GM18519 (cell line): Measurements from ENCODE around the gene STAG2.
A peak's percentile ranks its signal among the peaks of the same experiment; 100 is the strongest.
"Not testable (repeated sequence)": the region's sequence is repeated elsewhere in the genome, so short reads cannot be mapped to it uniquely, and the experiment has no call there.

ENCODE experiments used
- ATAC-seq: cut with Tn5 transposase; IDR thresholded peaks from one replicate; pipeline ENCODE4 v1.9.1; 2021; ENCODE audit warnings: mild to moderate bottlenecking, moderate library complexity; ENCODE audit not compliant: unreplicated experiment, low FRiP score

The STAG2 gene

GRCh38 chrX:124028182-124028581 is 66.7 kb downstream of the STAG2 start:
- ATAC-seq = no peak

GRCh38 chrX:124030520-124030919 is 69.0 kb downstream of the STAG2 start:
- ATAC-seq = peak; percentile 96

- no peak for ATAC-seq
Observed at GRCh38 chrX:124033821-124034220, 72.3 kb downstream of the STAG2 start.

GRCh38 chrX:124035657-124036056 is 74.2 kb downstream of the STAG2 start:
- ATAC-seq = no peak

GRCh38 chrX:124042042-124042441 is 80.5 kb downstream of the STAG2 start:
- no peak for ATAC-seq

GRCh38 chrX:124045109-124045508 is 83.6 kb downstream of the STAG2 start:
- ATAC-seq = no peak

GRCh38 chrX:124084417-124084816 is 122.9 kb downstream of the STAG2 start:
- not testable (repeated sequence) for ATAC-seq

GRCh38 chrX:124085063-124085462 is 123.6 kb downstream of the STAG2 start:
- ATAC-seq = no peak

- ATAC-seq = no peak
Observed at GRCh38 chrX:124086411-124086810, 124.9 kb downstream of the STAG2 start.

GRCh38 chrX:124087000-124087746 is 125.7 kb downstream of the STAG2 start:
- no peak for ATAC-seq

- ATAC-seq = no peak
Observed at GRCh38 chrX:124093222-124093621, 131.7 kb downstream of the STAG2 start.

- ATAC-seq = no peak
Observed at GRCh38 chrX:124097116-124097515, 135.6 kb downstream of the STAG2 start.

GRCh38 chrX:124098089-124098488 is 136.6 kb downstream of the STAG2 start:
- no peak for ATAC-seq

- no peak for ATAC-seq
Observed at GRCh38 chrX:124103966-124104365, 142.5 kb downstream of the STAG2 start.

- not testable (repeated sequence) for ATAC-seq
Observed at GRCh38 chrX:124104512-124104911, 143.0 kb downstream of the STAG2 start.

- no peak for ATAC-seq
Observed at GRCh38 chrX:124113621-124114600, 152.4 kb downstream of the STAG2 start.

GRCh38 chrX:124117325-124117724 is 155.8 kb downstream of the STAG2 start:
- no peak for ATAC-seq

GRCh38 chrX:124125471-124125870 is 164.0 kb downstream of the STAG2 start:
- ATAC-seq = no peak

- no peak for ATAC-seq
Observed at GRCh38 chrX:124127496-124127895, 166.0 kb downstream of the STAG2 start.

- ATAC-seq = not testable (repeated sequence)
Observed at GRCh38 chrX:124132437-124132836, 170.9 kb downstream of the STAG2 start.

GRCh38 chrX:124145749-124146148 is 184.2 kb downstream of the STAG2 start:
- no peak for ATAC-seq
